SU-DHL-6 (cell line): Measurements from ENCODE around the gene SYNGR4.

Experiments
- EZH2phosphoT487 ChIP-seq: fragments of 200-600 bp; sonication (generic), shearing (Covaris generic); conservative IDR thresholded peaks from 2 replicates; pipeline ENCODE4 v1.6.1; 2018; ENCODE audit warnings: mild to moderate bottlenecking, antibody characterized with exemption, low read length, moderate library complexity, mixed read lengths
- TF ChIP-seq, protein P1 (sequence below): fragments of 200-600 bp; sonication (generic); IDR thresholded peaks from one replicate; pipeline ENCODE4 v1.5.1; 2017; ENCODE audit warnings: antibody characterized with exemption, mild to moderate bottlenecking, low read length, moderate library complexity; ENCODE audit not compliant: insufficient read depth, poor library complexity, severe bottlenecking

DNA sequence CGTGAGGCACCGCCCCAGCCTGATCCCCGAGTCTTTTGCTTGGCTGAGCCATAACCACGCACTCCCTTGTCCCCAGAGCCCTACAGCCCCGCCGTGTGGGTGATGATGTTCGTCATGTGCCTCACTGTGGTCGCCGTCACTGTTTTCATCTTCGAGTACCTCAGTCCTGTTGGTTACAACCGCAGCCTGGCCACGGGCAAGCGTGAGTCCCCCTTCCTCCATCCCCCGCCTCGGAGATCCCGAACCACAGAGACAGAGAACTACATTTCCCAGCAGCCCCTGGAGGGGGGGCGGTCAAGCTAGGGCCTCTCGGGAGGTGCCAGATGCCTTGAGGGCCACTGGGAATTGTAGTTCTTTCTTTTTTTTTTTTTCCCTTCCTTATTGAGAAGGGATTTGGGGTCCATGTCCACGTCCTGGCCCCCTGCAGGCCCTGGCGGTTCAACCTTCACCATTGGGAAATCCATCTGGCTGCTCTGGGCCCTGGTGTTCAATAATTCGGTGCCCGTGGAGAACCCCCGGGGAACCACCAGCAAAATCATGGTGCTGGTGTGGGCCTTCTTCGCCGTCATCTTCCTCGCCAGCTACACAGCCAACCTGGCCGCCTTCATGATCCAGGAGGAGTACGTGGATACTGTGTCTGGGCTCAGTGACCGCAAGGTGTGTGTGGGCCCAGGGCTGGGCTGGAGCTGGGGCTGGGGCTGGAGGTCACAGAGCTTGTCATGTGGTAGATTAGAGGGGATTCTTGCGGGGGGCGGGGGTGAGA, 55.2 kb downstream of the SYNGR4 start:
- TF ChIP-seq, protein P1, sequence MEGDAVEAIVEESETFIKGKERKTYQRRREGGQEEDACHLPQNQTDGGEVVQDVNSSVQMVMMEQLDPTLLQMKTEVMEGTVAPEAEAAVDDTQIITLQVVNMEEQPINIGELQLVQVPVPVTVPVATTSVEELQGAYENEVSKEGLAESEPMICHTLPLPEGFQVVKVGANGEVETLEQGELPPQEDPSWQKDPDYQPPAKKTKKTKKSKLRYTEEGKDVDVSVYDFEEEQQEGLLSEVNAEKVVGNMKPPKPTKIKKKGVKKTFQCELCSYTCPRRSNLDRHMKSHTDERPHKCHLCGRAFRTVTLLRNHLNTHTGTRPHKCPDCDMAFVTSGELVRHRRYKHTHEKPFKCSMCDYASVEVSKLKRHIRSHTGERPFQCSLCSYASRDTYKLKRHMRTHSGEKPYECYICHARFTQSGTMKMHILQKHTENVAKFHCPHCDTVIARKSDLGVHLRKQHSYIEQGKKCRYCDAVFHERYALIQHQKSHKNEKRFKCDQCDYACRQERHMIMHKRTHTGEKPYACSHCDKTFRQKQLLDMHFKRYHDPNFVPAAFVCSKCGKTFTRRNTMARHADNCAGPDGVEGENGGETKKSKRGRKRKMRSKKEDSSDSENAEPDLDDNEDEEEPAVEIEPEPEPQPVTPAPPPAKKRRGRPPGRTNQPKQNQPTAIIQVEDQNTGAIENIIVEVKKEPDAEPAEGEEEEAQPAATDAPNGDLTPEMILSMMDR = no peak
- TF ChIP-seq EZH2phosphoT487 = no peak
